Measurements from ENCODE around the gene GIPC2. TPM values are rescaled to one million over a fixed set of nuclear protein-coding genes. Genes with fewer than 3 reads are reported as not detected.

GIPC2 gene
- 12.4 and 14.7 TPM in 2 replicates for total RNA-seq

GRCh38 chr1:78045926-78046778 lies at the start of gene GIPC2:
GIPC2 (plus strand) TSS chr1:78045966; CDS start chr1:78046095, 129 bp downstream.

GRCh38 chr1:78004719-78005447 lies 40.9 kb upstream of the GIPC2 start, which contains the start of gene DNAJB4:
DNAJB4 (plus strand) TSS chr1:78004939; CDS start chr1:78005111, 172 bp downstream.

Small RNAs within 50 kb of the gene (small RNA-seq; reads per million reads assigned to genes)
- gene AC103591.3 = 1.4 reads per million, percentile 71 among the genes with 10 or more reads in this experiment
- 0.11 reads per million for gene RNA5SP22
- gene RNU6-1102P = not detected

Other genes with a start within 250 kb of the GIPC2 start
- 2.3 and 2.4 TPM in 2 replicates for gene NEXN, start 157.3 kb upstream of the GIPC2 start, total RNA-seq
- 147 and 156 TPM in 2 replicates for gene FUBP1, start 66.9 kb upstream of the GIPC2 start, total RNA-seq
- 227 and 238 TPM in 2 replicates for gene DNAJB4, start 41.0 kb upstream of the GIPC2 start, total RNA-seq

Data from vein endothelial cell (primary cell).